ENCODE data around the gene PARD3B.

Gene PARD3B

GRCh38 chr2:204670756-204671155 lies 125.5 kb downstream of the PARD3B start:
- Histone ChIP-seq H3K4me2 (ENCODE audit: low read length) (no peak overlapping the region), H3K9me2 (replicated peaks; ENCODE audit: control insufficient read depth, low read length) (no peaks in the 10 kb centered on the region), H3K36me3 (ENCODE audit: control insufficient read depth, low read length) (no peaks in the 10 kb centered on the region), H3K4me1 (ENCODE audit: control insufficient read depth, low read length) (no peaks in the 10 kb centered on the region), H3K79me2 (ENCODE audit: control insufficient read depth, low read length) (no peaks in the 10 kb centered on the region), H3K9me3 (ENCODE audit: control insufficient read depth, insufficient read depth, low read length) (no peaks in the 10 kb centered on the region), H3F3A (ENCODE audit: control insufficient read depth, insufficient read depth) (no peaks in the 10 kb centered on the region), H3K27ac (ENCODE audit: low read depth, low read length) (no peak overlapping the region), H3K4me3 (ENCODE audit: low read length) (no peak overlapping the region), H3K27me3 (ENCODE audit: control insufficient read depth, low read length) (no peaks in the 10 kb centered on the region), H4K20me1 (ENCODE audit: control insufficient read depth, insufficient read depth, low read depth, low read length) (no peaks in the 10 kb centered on the region)
- TF ChIP-seq EZH2phosphoT487 (IDR thresholded peaks at IDR 0.05; ENCODE audit: borderline replicate concordance, low read length) (no peak), CTCF (IDR thresholded peaks at IDR 0.05; ENCODE audit: low read depth, low read length, poor library complexity, severe bottlenecking) (no peak)

DNA sequence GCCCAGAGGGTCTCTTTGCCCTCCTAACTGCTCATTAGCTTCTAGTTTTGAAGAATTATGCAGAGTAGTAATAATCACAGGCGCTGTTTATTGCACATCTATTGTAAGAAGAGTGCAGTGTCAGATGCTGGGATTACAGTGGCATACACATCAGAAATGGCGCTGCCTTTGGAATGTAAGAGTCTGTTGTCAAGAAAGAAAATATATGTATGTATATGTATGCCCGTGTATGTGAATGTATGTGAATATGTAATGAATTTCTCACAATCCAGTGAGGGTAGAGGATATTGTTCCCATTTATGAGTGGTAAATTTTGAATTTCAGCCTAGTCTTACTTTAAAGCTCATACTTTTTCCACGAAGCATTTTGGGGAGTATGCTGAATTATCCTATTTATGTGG lies 127.5 kb downstream of the PARD3B start:
- Histone ChIP-seq H3K79me2 (ENCODE audit: control insufficient read depth, low read length) (no peaks in the 10 kb centered on the region), H3K36me3 (ENCODE audit: control insufficient read depth, low read length) (no peaks in the 10 kb centered on the region), H3K4me3 (ENCODE audit: low read length) (no peak overlapping the region), H3K27me3 (ENCODE audit: control insufficient read depth, low read length) (no peaks in the 10 kb centered on the region), H3K9me2 (replicated peaks; ENCODE audit: control insufficient read depth, low read length) (no peaks in the 10 kb centered on the region), H3F3A (ENCODE audit: control insufficient read depth, insufficient read depth) (no peaks in the 10 kb centered on the region), H3K9me3 (ENCODE audit: control insufficient read depth, insufficient read depth, low read length) (no peaks in the 10 kb centered on the region), H3K4me2 (ENCODE audit: low read length) (no peak overlapping the region), H3K4me1 (ENCODE audit: control insufficient read depth, low read length) (no peaks in the 10 kb centered on the region), H3K27ac (ENCODE audit: low read depth, low read length) (no peak overlapping the region), H4K20me1 (ENCODE audit: control insufficient read depth, insufficient read depth, low read depth, low read length) (no peaks in the 10 kb centered on the region)
- no peak for TF ChIP-seq CTCF (IDR thresholded peaks at IDR 0.05; ENCODE audit: low read depth, low read length, poor library complexity, severe bottlenecking)

DNA sequence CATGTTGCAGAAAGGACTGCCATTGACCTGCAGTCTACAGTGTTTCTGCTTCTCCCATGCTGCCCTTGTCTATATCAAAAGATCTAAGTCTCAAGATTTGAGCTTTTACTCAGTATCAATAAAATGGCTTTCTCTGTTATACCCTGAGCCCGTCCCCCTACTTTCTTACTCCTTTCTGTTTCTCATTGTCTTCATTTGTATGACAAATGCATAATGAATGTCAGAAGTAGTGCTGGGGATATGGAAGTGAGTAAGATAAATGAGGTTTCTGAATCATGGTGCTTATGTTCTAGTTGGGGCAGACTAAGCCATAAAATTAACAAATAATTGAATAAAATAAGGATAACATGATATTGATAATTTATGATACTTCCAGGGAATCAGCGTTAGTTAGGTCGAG lies 128.6 kb downstream of the PARD3B start:
- Histone ChIP-seq H3K36me3 (ENCODE audit: control insufficient read depth, low read length) (no peaks in the 10 kb centered on the region), H3K4me1 (ENCODE audit: control insufficient read depth, low read length) (no peaks in the 10 kb centered on the region), H3K9me3 (ENCODE audit: control insufficient read depth, insufficient read depth, low read length) (no peaks in the 10 kb centered on the region; the same call in 1 of the 2 replicates), H3K79me2 (ENCODE audit: control insufficient read depth, low read length) (no peaks in the 10 kb centered on the region), H3K27me3 (ENCODE audit: control insufficient read depth, low read length) (no peaks in the 10 kb centered on the region), H3F3A (ENCODE audit: control insufficient read depth, insufficient read depth) (no peaks in the 10 kb centered on the region), H3K9me2 (replicated peaks; ENCODE audit: control insufficient read depth, low read length) (no peaks in the 10 kb centered on the region), H3K27ac (ENCODE audit: low read depth, low read length) (no peak overlapping the region), H4K20me1 (ENCODE audit: control insufficient read depth, insufficient read depth, low read depth, low read length) (no peaks in the 10 kb centered on the region), H3K4me3 (ENCODE audit: low read length) (no peak overlapping the region), H3K4me2 (ENCODE audit: low read length) (no peak overlapping the region)
- no peak for TF ChIP-seq EZH2phosphoT487 (IDR thresholded peaks at IDR 0.05; ENCODE audit: borderline replicate concordance, low read length)
- TF ChIP-seq CTCF (IDR thresholded peaks at IDR 0.05; ENCODE audit: low read depth, low read length, poor library complexity, severe bottlenecking), result no peak

- Histone ChIP-seq H3K4me1 (ENCODE audit: control insufficient read depth, low read length) (no peaks in the 10 kb centered on the region), H3K36me3 (ENCODE audit: control insufficient read depth, low read length) (no peaks in the 10 kb centered on the region), H3K9me2 (replicated peaks; ENCODE audit: control insufficient read depth, low read length) (no peaks in the 10 kb centered on the region), H3K4me2 (ENCODE audit: low read length) (no peak overlapping the region), H3F3A (ENCODE audit: control insufficient read depth, insufficient read depth) (no peaks in the 10 kb centered on the region), H3K9me3 (ENCODE audit: control insufficient read depth, insufficient read depth, low read length) (no peaks in the 10 kb centered on the region; the same call in 1 of the 2 replicates), H3K27me3 (ENCODE audit: control insufficient read depth, low read length) (no peaks in the 10 kb centered on the region), H3K27ac (ENCODE audit: low read depth, low read length) (no peak overlapping the region), H4K20me1 (ENCODE audit: control insufficient read depth, insufficient read depth, low read depth, low read length) (no peaks in the 10 kb centered on the region), H3K79me2 (ENCODE audit: control insufficient read depth, low read length) (no peaks in the 10 kb centered on the region), H3K4me3 (ENCODE audit: low read length) (no peak overlapping the region)
- TF ChIP-seq CTCF (IDR thresholded peaks at IDR 0.05; ENCODE audit: low read depth, low read length, poor library complexity, severe bottlenecking) (no peak), EZH2phosphoT487 (IDR thresholded peaks at IDR 0.05; ENCODE audit: borderline replicate concordance, low read length) (no peak)
These were observed 132.8 kb downstream of the PARD3B start for GRCh38 chr2:204678031-204678430.
